Measurements from ENCODE around the gene SAFB. TPM values are rescaled to one million over a fixed set of nuclear protein-coding genes. Genes with fewer than 3 reads are reported as not detected.
A peak's percentile ranks its signal among the peaks of the same experiment; 100 is the strongest.

The SAFB gene
- total and polyA plus RNA-seq, 2 of the 13 experiments (the other 11 are each of a cell fraction or from before 2014, with no cell fraction given): 21.0 to 28.4 TPM

GRCh38 chr19:5690125-5690954 is 67.5 kb downstream of the SAFB start, which contains the start of gene RPL36 (continued):
- peak; percentile 77 for TF ChIP-seq ZNF142 (CRISPR knock-in tag; IDR thresholded peaks at IDR 0.05)
- TF ChIP-seq TFDP2 (CRISPR knock-in tag; IDR thresholded peaks at IDR 0.05): peak; percentile 29; the same call in 1 of the 2 replicates
- TF ChIP-seq NFYC (CRISPR knock-in tag; IDR thresholded peaks at IDR 0.05): no peak
- TF ChIP-seq ZBTB46 (CRISPR knock-in tag; IDR thresholded peaks at IDR 0.05; ENCODE audit: borderline replicate concordance): no peak
- TF ChIP-seq ZBTB34 (CRISPR knock-in tag; IDR thresholded peaks at IDR 0.05): no peak
- no peak for TF ChIP-seq KAT2B (IDR thresholded peaks at IDR 0.05; ENCODE audit: borderline replicate concordance, low read depth, low read length)
- no peak for TF ChIP-seq ATRX (CRISPR knock-in tag; IDR thresholded peaks at IDR 0.05; ENCODE audit: borderline replicate concordance)
- 0 out of 2 replicates have a peak, but pooled peaks have one; percentile 86 for TF ChIP-seq ZNF101 (CRISPR knock-in tag; IDR thresholded peaks at IDR 0.05; ENCODE audit: borderline replicate concordance, low read depth)
- TF ChIP-seq ZNF530 (CRISPR knock-in tag; IDR thresholded peaks at IDR 0.05; ENCODE audit: low read depth): no peak
- TF ChIP-seq ZNF605 (CRISPR knock-in tag; IDR thresholded peaks at IDR 0.05): peak; percentile 89
- peak; percentile 82 for TF ChIP-seq ZNF780A (CRISPR knock-in tag; IDR thresholded peaks at IDR 0.05)
- TF ChIP-seq ZNF773 (CRISPR knock-in tag; IDR thresholded peaks at IDR 0.05; ENCODE audit: borderline replicate concordance): 0 out of 2 replicates have a peak, but pooled peaks have one; percentile 64
- TF ChIP-seq JUN (CRISPR knock-in tag; IDR thresholded peaks at IDR 0.05): peak; percentile 72; the same call in 1 of the 2 replicates
- peak; percentile 91 for TF ChIP-seq ZNF547 (CRISPR knock-in tag; IDR thresholded peaks at IDR 0.05)
- TF ChIP-seq BCLAF1 (IDR thresholded peaks at IDR 0.05): no peak
